K562 treated with DMSO at 1 percent for 4 hours (cell line): Measurements from ENCODE around the gene CAMKK2. TPM values are rescaled to one million over a fixed set of nuclear protein-coding genes. Genes with fewer than 3 reads are reported as not detected.

ENCODE experiments used
- total RNA-seq: library from RNA; unstranded; fragments of 300-600 nt; gene quantifications from 2 replicates; pipeline ENCODE4 v1.2.3, GENCODE V29; 2022; ENCODE audit not compliant: insufficient read depth

CAMKK2 gene
- 18.5 and 21.9 TPM in 2 replicates for total RNA-seq

GRCh38 chr12:121296618-121297434 lies at the start of gene CAMKK2:
Gene CAMKK2 (minus strand): TSS chr12:121296709. CDS start chr12:121274526, 22,183 bp downstream.

GRCh38 chr12:121209624-121210572 lies 86.6 kb downstream of the CAMKK2 start, which contains the start of gene P2RX4:
Gene P2RX4 (plus strand): TSS chr12:121210129. CDS start chr12:121210165, 36 bp downstream.

Other genes with a start within 250 kb of the CAMKK2 start
- gene P2RX7, start 163.8 kb downstream of the CAMKK2 start, total RNA-seq: 9.2 and 17.8 TPM in 2 replicates
- 58.7 and 64.3 TPM in 2 replicates for gene P2RX4, start 86.6 kb downstream of the CAMKK2 start, total RNA-seq
- gene ANAPC5, start 55.7 kb upstream of the CAMKK2 start, total RNA-seq: 110 and 132 TPM in 2 replicates
- 27.1 and 31.3 TPM in 2 replicates for gene RNF34, start 103.4 kb upstream of the CAMKK2 start, total RNA-seq